ENCODE results near the gene CDC20. TPM values are rescaled to one million over a fixed set of nuclear protein-coding genes. Genes with fewer than 3 reads are reported as not detected.
A peak's percentile ranks its signal among the peaks of the same experiment; 100 is the strongest.
"Not testable (repeated sequence)": the region's sequence is repeated elsewhere in the genome, so short reads cannot be mapped to it uniquely, and the experiment has no call there.

Gene CDC20
- total RNA-seq, 2 donors from 2014 or later: 127 to 199 TPM

DNA sequence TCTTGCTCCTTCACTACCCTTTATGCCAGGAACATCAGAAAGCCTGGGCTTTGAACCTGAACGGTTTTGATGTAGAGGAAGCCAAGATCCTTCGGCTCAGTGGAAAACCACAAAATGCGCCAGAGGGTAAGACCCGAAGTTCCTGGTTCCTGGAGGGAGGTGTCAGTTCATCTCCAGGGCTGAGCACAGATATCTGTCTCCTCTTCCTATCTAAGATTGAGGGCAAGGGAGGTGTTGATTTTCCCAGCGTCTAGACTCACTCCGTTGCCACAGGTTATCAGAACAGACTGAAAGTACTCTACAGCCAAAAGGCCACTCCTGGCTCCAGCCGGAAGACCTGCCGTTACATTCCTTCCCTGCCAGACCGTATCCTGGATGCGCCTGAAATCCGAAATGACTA, 915 bp downstream of the CDC20 start:
- Mint-ChIP-seq H3K9me3 (no peaks in the 10 kb centered on the region), H3K27me3 (no peaks in the 10 kb centered on the region), H3K4me3 (peak overlapping the region; percentile 89), H3K27ac (peak overlapping the region; percentile 86), H3K36me3 (ENCODE audit: low read depth) (peaks cover 54% of the 10 kb centered on the region), H3K4me1 (peaks cover 18% of the 10 kb centered on the region)
- ATAC-seq (replicated peaks): no peak

DNA sequence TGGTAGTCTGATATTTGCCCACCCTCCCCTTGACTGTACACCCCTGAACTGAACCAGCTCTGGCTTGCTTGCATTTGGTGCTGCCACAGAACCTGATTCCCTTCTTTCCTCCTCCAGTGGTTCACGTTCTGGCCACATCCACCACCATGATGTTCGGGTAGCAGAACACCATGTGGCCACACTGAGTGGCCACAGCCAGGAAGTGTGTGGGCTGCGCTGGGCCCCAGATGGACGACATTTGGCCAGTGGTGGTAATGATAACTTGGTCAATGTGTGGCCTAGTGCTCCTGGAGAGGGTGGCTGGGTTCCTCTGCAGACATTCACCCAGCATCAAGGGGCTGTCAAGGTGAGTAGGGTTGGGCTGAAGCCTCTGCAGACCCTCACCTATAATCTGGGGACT, 1.8 kb downstream of the CDC20 start:
- no peaks in the 10 kb centered on the region for H3K27me3 Mint-ChIP-seq
- no peak overlapping the region for H3K27ac Mint-ChIP-seq
- H3K4me1 Mint-ChIP-seq: peaks cover 23% of the 10 kb centered on the region
- no peaks in the 10 kb centered on the region for H3K9me3 Mint-ChIP-seq
- H3K4me3 Mint-ChIP-seq: peak overlapping the region; percentile 89
- ATAC-seq (replicated peaks): no peak
- H3K36me3 Mint-ChIP-seq (ENCODE audit: low read depth): peaks cover 63% of the 10 kb centered on the region

DNA sequence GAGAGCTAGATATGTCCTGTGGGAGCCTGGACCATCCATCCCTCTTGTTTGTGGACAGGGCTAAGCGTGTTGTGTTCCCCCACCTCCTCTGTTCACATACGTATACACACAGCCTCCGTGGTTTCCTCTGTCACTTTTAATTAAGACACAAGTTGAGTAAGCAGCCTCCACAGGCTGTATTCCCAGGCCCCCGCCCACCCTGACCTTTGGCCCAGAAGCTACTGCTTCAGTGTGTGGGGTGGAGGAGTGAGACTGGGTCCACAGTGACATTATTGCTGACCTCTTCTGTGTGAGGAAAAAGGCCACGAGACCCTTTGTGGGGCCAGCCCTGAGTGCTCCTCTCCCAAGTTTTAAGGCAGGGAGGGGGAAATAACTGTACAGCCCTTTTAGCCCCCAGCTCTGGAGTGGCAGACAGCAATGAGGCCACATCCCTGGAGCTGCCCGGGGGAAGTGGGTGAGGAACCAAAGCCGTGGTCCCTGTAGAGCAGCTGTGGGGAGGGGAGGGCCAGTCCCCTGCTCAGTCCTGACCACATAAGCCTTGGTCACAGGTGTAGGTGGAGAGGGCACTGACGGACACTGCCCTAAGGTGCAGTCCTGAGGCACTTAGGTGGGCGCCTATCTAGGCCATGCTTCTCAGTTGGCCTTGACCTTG, 4.6 kb downstream of the CDC20 start:
- Mint-ChIP-seq H3K27ac (peak overlapping the region; percentile 87), H3K4me3 (no peak overlapping the region)

DNA sequence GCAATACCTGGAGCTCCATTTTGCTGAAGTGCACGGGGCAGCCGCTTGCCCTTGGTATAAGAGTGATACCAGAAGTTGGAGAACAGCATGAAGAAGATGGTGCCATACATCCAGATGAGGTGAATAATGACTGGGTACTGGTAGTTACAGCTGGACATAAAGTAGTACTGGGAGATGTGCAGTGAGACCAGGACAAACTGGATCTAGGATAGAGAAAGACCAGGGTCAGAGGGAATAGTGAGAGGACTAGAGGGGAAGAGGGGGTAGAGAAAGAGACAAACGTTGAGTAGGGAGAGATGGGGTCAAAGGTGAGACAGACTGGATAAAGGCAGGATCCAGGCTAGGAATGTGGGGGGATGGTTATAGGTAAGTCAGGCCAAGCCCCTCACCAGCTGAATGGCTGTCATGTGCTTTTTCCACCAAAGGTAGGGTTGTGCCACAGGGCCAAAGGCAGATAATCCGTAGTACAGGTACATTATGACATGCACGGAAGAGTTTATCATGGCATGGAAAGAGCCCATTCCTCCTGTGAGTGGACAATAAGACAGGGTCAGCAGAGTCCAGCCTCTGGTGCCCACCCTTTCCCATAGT, 5.2 kb downstream of the CDC20 start:
- Mint-ChIP-seq H3K27me3 (no peaks in the 10 kb centered on the region), H3K36me3 (ENCODE audit: low read depth) (peaks cover 86% of the 10 kb centered on the region), H3K27ac (peak overlapping the region; percentile 87), H3K4me3 (no peak overlapping the region), H3K9me3 (no peaks in the 10 kb centered on the region), H3K4me1 (peaks cover 28% of the 10 kb centered on the region)
- no peak for ATAC-seq (replicated peaks)

More for the DNA sequence above, 4.6 kb downstream of the CDC20 start:
- Mint-ChIP-seq H3K9me3 (no peaks in the 10 kb centered on the region), H3K36me3 (ENCODE audit: low read depth) (peaks cover 82% of the 10 kb centered on the region), H3K4me1 (peaks cover 28% of the 10 kb centered on the region), H3K27me3 (no peaks in the 10 kb centered on the region)
- no peak for ATAC-seq (replicated peaks)

DNA sequence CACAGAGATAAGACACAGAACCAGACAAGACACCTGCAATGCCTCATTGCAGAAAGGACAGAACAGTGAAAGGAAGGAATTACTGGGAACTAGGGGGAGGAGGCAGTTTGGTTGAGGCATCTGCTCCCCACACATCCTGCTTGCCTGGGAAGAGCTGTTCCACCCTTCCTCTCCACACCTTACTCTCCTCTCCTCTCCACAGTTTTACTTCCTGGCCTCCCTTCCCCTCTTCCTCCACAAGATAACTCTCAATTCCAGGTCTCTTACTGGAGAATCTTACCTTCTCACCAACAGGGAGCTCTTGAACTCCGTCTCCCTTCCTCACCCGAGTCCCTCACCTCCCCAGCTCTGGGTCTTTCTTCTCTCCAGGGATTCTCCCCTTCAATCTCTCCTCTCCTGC, 6.9 kb downstream of the CDC20 start:
- Mint-ChIP-seq H3K36me3 (ENCODE audit: low read depth) (peaks cover 72% of the 10 kb centered on the region), H3K4me1 (peaks cover 27% of the 10 kb centered on the region), H3K27ac (peak overlapping the region; percentile 87), H3K27me3 (no peaks in the 10 kb centered on the region), H3K4me3 (peak overlapping the region; percentile 92), H3K9me3 (no peaks in the 10 kb centered on the region)
- ATAC-seq (replicated peaks): no peak

DNA sequence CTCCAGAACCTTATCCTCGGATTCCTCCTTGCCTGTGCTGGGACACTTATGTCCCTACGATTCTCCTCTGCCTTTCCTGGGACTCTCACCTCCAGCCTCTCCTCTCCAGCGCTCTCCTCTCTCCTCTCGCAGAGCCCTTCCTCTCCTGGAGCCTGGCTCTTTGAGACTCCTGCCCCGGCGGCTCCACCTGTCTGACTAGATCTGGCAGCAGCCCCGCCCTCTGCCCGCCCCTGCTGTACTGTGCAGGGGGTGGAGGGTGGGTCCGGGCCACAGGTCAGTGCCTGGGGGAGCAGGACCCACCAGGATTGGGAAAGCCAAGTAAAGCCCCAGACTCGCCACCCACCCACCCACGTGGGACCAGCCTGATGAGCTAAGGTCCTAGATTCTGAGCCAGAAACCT, 7.4 kb downstream of the CDC20 start:
- peak overlapping the region; percentile 87 for H3K27ac Mint-ChIP-seq
- no peak for ATAC-seq (replicated peaks)
- H3K27me3 Mint-ChIP-seq: no peaks in the 10 kb centered on the region
- peak overlapping the region; percentile 92 for H3K4me3 Mint-ChIP-seq
- peaks cover 30% of the 10 kb centered on the region for H3K4me1 Mint-ChIP-seq
- H3K36me3 Mint-ChIP-seq (ENCODE audit: low read depth): peaks cover 67% of the 10 kb centered on the region
- no peaks in the 10 kb centered on the region for H3K9me3 Mint-ChIP-seq

DNA sequence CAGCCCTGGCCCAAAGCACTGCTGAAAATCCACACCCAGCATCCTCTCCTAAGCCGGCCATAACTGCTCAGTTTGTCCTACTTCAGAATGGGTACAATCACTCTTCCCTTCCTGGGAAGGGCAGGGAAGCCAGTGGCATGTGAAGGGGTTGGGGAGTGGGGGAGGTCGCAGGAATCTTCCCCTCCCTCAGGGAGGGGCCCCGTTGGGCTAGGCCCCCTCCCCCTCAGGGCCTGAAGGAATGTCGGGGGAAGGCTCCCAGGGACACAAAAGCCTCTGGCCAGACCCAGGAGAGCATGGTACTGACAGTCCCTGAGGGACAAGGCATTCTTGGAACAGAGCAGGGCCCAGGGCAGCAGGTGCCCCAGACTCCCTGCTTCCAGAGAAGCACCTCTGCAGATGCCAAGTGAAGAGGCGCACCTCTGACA, 7.8 kb downstream of the CDC20 start:
- Mint-ChIP-seq H3K27ac (peak overlapping the region; percentile 87), H3K27me3 (no peaks in the 10 kb centered on the region), H3K4me1 (peaks cover 26% of the 10 kb centered on the region), H3K36me3 (ENCODE audit: low read depth) (peaks cover 62% of the 10 kb centered on the region), H3K9me3 (no peaks in the 10 kb centered on the region), H3K4me3 (peak overlapping the region; percentile 92)
- ATAC-seq (replicated peaks): no peak

DNA sequence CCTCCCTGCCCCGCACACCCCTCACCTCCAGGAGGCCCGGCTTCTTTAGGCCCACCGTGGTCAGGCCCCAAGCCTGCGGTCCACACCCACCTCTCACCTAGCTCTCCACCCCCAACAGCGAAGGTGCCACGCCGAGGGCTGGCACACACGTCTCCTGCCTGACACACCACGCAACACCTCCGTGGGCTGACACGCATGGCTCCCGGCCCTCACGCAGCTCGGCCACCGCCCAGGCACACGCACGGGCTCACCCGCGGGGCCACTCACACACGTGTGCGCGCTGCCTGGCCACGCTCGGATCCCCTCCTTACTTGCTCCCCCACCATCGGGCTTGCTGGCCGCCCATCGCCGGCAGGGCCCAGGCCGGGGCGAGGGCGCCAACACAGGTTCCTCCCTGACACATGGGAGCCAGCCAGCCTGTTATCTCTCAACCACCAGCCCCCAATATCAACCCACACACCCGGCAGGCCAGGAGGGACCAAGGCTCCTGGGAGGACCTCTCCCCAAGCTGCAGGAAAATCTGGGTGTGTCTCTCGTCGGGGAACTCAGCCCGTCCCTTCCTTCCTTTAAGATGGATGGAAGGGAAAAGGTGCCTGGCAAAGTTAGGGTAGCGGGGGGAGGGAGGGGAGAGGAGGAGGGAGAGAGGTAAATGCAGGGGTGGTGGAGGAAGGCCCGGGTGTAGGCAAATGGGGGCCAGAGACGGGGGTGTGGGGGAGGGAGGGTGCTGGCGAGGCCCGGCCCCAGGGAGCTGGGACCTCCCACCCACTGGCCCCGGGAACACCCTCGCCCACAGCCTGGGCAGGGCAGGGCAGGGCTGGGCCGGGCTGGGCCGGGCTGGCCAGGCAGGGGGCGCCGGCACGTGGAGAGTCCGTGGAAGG, 8.5 kb downstream of the CDC20 start:
- H3K9me3 Mint-ChIP-seq: no peaks in the 10 kb centered on the region
- peak; percentile 64 for ATAC-seq (replicated peaks)
- H3K36me3 Mint-ChIP-seq (ENCODE audit: low read depth): peaks cover 56% of the 10 kb centered on the region
- H3K4me1 Mint-ChIP-seq: peaks cover 21% of the 10 kb centered on the region
- H3K27me3 Mint-ChIP-seq: no peaks in the 10 kb centered on the region
- peak overlapping the region; percentile 87 for H3K27ac Mint-ChIP-seq
- peak overlapping the region; percentile 92 for H3K4me3 Mint-ChIP-seq

DNA sequence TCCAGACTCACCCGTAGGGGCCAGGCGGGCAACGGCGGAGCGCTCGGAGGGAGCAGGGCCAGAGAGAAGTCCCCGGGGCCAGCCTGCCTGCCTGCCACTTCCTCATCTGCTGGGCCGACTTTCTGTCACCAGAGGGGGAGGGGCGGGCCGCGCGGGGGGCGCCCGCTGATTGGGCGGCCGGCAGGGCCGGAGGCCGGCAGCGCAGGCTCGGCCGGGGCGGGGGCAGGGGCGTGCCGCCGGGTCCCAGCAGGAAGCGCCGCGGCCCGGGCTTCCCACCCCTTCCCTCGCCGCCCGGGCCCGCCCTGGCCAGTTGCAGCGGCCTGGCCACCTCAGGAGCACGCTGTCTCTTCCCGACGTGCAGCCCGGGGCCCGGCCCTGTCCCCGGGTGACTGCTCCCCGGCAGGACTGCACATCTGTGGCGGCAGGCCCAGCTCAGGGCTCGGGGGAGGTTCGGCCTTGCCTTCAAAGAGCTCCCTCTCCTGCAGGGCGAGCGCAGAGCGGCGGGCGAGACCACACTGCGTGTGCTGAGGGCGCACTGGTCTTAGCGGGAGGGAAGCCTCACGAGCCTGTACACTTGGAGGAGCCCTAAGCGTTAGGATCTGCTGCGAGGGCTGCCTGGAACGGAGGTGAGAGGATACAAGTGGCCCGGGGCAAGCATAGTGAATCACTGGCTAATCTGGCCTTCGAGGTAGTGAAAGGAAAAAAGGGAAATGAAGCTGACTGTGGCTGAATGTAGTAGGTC, 9.3 kb downstream of the CDC20 start, which contains the start of gene ELOVL1:
TSS of gene ELOVL1 (minus strand) at position 108 of the 742 bp plus-strand sequence. CDS start 2,402 bp downstream, outside the sequence.
- H3K9me3 Mint-ChIP-seq: no peaks in the 10 kb centered on the region
- ATAC-seq (replicated peaks): peak; percentile 92
- peaks cover 48% of the 10 kb centered on the region for H3K36me3 Mint-ChIP-seq (ENCODE audit: low read depth)
- peak within 1 kb of the TSS; percentile 92 for H3K27ac Mint-ChIP-seq
- H3K4me1 Mint-ChIP-seq: peaks cover 21% of the 10 kb centered on the region
- H3K4me3 Mint-ChIP-seq: peak within 1 kb of the TSS; percentile 92
- H3K27me3 Mint-ChIP-seq: no peaks in the 10 kb centered on the region

DNA sequence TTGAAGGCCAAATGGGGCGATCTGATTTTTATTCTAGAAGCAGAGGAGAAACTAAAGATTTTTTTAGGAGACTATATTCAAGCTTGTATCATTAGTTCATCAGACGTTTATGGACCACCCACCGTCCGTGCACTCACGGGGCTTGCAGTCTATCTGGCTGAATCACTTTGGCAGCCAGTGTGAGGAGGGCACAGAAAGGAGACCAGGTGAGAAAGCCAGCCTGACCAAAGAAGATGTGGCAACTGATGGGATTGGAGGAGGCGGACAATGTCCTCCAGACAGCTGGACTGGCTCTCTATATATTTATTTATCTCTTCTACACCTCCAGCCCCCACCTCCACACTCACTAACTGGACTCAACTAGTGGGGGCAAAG, 9.9 kb downstream of the CDC20 start:
- Mint-ChIP-seq H3K4me3 (peak overlapping the region; percentile 92), H3K27me3 (no peaks in the 10 kb centered on the region), H3K27ac (peak overlapping the region; percentile 92), H3K4me1 (peaks cover 21% of the 10 kb centered on the region), H3K36me3 (ENCODE audit: low read depth) (peaks cover 42% of the 10 kb centered on the region), H3K9me3 (no peaks in the 10 kb centered on the region)
- no peak for ATAC-seq (replicated peaks)

DNA sequence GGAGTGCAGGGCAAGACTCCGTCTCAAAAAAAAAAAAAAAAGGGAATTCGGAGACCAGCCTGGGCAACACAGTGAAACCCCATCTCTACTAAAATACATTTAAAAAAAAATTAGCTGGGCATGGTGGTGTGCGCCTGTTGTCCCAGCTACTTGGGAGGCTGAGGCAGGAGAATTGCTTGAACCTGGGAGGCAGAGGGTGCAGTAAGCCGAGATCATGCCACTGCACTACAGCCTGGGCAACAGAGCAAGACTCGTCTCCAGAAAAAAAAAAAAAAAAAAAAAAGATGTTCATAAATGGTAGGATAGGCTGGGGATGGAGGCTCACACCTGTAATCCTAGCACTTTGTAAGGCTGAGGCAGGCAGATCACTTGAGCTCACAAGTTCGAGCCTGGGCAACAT, 11.0 kb downstream of the CDC20 start:
- not testable (repeated sequence) for H3K4me3 Mint-ChIP-seq; ATAC-seq (replicated peaks)
- peaks cover 16% of the 10 kb centered on the region for H3K4me1 Mint-ChIP-seq

DNA sequence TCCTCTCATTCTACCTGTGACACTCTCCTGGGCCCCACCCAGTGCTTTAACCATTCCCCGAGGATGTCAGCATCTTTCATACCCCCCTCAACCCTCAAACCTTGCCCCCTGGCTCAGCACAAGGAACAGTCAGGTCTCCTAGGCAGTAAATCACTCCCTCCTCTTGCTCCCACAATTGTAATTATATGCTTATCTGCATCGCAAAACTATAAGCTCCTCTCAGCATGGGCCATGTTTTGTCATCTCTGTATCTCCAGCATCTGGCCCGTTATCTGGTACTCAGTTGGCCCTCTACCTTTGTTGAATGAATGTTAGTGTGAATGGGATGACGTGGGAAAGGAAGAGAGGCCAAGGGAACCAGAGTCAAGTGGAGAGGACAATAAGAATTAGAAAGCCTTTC, 11.8 kb downstream of the CDC20 start:
- Mint-ChIP-seq H3K27me3 (no peaks in the 10 kb centered on the region), H3K36me3 (ENCODE audit: low read depth) (peaks cover 23% of the 10 kb centered on the region), H3K27ac (peak overlapping the region; percentile 14), H3K4me3 (peak overlapping the region; percentile 3), H3K9me3 (no peaks in the 10 kb centered on the region), H3K4me1 (peaks cover 12% of the 10 kb centered on the region)
- ATAC-seq (replicated peaks): no peak

More for the DNA sequence above, 11.0 kb downstream of the CDC20 start:
- not testable (repeated sequence) for H3K9me3 Mint-ChIP-seq, H3K27ac Mint-ChIP-seq, H3K27me3 Mint-ChIP-seq
- peaks cover 31% of the 10 kb centered on the region for H3K36me3 Mint-ChIP-seq (ENCODE audit: low read depth)

DNA sequence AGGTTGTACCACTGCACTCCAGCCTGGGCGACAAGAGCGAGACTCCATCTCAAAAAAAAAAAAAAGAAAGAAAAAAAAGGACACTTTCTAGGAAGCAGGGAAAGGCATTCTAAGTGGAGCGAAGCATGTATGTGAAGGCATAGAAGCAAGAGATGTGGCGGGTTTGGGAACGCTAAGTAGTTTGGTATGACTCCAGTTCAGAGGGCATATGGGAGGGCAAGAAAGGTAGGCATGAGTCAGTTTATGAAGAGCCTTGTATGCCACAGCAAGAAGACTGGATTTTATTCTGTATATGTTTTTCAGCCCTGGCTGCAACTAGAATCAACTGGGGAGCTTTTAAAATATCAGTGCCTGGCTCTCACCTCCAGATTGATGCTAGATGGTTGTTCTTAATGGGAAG, 13.4 kb downstream of the CDC20 start:
- H3K36me3 Mint-ChIP-seq (ENCODE audit: low read depth): peaks cover 10% of the 10 kb centered on the region
- H3K4me1 Mint-ChIP-seq: peaks cover 6% of the 10 kb centered on the region
- no peak overlapping the region for H3K4me3 Mint-ChIP-seq
- no peak for ATAC-seq (replicated peaks)
- no peaks in the 10 kb centered on the region for H3K27me3 Mint-ChIP-seq
- H3K27ac Mint-ChIP-seq: no peak overlapping the region
- no peaks in the 10 kb centered on the region for H3K9me3 Mint-ChIP-seq
